ENCODE measurements around the gene MKS1.

Gene MKS1

DNA sequence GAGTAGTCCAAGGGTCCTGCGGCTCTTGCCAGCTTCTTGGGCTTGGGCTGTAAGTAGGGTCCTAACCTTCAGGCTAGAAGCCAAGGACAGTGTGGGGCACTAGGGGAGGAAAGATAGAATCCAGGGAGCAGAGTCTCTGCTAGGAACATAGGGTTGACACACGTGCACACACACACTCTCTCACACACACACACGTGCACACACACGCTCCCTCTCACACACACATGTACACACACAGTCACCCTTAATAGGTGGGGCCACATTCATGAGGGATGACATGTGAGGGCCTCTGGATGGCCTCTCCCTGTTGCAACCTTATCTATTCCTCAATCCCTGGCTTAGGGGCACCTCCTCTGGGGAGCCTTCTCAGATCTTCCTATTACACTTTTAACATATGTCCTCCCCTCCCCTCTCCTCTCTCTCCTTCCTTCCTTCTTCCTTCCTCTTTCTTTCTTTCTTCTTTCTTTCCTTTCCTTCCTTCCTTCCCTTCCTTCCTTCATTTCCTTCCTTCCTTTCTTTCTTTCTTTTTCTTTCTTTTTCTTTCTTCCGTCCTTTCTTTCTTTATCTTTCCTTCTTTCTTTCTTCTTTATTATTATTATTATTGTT is 23.4 kb downstream of the MKS1 start:
- no peak for DNase-seq

DNA sequence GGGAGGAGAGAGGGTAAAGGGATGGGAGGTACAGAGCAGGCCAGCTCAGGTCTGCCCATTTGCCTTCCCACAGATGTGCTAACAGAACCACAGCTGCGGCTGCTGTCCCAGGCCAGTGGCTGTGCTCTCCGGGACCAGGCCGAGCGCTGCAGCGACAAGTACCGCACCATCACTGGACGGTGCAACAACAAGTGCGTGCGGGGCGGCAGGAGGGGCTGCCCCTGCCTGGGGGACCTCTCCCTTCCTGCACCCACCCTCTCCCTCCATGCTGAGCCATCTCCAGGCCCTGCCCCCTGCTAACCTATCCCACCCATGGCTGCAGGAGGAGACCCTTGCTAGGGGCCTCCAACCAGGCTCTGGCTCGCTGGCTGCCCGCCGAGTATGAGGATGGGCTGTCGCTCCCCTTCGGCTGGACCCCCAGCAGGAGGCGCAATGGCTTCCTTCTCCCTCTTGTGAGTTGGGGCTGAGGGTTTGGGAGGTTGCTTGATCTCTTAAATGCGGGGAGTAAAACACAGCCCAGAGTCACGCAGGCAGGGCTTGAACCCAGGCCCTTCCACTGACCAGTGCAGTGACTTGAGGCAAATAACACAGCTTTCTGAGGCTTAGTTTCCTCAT is 25.3 kb downstream of the MKS1 start:
- DNase-seq = no peak

DNA sequence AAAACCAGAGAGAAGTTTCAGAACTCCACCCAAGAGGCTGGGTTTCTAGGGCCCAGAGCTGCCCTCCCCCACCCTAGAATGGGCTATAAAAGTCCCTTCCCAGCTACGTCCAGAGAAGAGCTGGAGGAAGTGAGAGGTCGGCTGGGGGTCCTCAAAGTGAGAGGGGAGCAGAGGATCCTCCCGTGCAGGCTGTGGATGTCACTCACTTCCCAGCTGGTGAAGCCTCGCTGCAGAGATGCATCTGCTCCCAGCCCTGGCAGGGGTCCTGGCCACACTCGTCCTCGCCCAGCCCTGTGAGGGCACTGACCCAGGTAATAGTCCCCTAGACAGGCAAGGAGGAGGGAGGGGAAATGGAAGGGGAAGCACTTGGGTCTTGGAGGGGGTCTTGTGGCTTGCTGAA is 26.4 kb downstream of the MKS1 start, which contains the start of gene EPX:
EPX (plus strand) TSS at position 115 of the 400 bp plus-strand sequence; CDS start at position 236, 121 bp downstream.
- no peak for DNase-seq

DNA sequence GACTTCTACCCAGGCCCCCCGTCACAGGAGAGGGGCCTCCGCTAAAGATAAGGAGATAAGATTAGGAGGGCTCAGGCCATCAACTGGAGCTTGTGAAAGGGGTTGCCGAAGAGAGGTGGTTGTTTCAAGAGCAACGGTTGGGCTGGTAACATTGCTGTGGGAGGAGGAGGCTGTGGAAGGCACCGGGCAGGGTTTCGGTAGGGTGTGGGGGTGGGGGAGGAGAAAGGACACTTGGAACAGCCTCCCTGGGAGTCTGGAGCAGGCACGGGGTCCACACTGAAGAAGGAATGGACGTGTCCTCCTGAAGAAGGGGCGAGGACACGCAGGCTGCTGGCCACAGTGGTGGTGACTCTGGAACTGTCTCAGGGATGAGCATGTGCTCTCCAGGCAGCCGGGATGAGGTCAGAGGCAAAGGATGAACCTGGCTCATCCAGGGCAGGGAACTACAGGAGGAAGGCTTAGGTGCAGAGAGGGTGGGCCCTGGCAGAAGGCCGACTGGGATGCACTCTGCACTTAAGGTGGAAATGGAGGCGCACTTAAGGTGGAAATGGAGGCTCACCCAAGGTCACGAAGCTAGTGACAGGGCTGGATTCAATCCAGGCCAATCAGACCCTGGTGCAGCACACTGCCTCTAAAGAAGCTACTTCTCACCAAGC is 27.7 kb downstream of the MKS1 start:
- DNase-seq = no peak

DNA sequence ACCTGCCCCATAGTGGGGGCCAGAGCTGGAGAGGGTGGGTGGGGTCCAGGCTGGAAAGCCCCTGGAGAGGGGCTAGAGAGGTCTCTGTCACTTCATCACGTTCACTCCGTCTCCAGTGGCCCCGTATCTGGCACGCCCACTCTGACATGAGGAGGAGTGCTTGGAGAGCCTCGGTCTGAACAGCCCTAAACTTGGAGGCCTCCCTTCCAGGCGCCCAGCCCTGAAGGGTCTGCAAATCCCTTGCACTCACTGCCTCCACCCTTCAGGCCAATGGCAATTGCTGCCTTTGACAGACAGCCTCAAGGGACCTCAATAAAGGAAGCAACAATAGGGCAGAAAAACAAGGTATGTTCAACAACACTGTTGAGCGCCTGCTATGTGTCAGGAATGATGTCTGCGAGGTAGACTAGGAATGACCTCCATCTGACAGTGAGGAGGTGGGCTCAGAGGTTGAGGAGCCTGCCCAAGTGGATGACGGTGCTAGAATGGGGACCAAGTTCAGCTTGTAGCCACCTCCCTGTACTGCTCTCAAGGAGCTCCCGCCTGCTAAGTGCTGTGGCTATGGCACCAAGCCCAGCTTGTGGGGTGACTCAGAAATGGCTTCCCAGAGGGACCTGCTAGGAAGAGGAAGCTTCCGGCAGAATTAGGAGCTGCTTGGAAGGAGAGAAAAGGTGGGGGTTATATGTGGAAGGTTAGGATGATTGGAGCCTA is 29.5 kb downstream of the MKS1 start:
- DNase-seq = peak; percentile 13

DNA sequence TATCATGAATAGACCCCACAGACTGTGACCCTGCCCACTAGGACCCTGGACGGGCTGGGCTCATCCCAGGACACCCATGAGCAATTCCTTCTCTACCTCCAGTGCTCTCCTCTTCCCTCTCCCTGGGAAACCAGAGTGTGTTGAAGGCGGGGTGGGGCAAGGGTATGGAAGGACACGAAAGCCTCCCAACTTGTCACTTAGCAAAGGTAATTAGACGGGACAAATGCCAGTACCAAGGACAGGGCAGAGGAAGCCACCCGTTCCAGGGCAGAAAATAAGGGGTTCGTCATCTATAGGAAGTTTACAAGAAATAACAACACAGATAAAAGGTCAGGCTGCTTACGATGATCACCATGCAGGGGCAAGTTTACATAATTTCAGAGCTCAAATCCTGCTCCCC is 31.4 kb downstream of the MKS1 start:
- DNase-seq = no peak

DNA sequence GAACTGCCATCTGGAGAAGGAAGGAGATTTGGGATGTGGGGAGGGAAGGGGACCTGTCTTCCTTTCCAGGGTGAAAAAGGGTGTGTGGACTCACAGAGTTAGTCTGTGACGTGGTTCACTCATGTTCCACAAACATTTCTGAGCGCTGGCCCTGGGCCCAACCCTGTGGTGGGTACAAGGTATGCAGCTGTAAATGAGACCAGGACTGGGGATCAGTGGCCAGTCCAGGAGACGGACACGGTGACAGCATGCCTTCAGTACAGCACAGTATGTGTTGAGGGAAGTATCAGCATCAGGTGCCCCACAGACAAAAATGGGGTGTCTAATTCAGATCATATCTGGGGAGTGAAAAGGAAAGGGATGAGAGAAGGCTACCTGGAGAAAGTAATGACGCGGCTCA is 32.0 kb downstream of the MKS1 start:
- DNase-seq = no peak

DNA sequence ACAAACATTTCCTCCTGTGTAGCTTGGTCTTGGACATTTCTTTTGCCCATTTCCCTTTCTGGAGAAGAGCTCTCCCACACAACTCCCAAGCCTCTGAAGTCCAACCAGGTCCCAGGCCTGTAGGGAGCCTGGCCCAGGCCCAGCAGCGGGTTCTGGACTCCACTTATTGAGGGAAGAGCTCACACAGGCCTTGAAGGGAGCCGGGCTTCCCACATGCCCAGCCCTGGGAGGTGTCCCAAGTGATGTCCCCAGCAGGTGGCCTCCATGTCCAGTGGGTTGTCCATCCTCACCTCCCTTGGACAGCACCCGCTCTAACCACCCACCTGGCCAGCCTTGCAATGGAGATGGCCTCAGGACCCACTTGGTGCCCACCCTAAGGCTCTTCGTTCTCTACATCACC is 32.5 kb downstream of the MKS1 start:
- no peak for DNase-seq

DNA sequence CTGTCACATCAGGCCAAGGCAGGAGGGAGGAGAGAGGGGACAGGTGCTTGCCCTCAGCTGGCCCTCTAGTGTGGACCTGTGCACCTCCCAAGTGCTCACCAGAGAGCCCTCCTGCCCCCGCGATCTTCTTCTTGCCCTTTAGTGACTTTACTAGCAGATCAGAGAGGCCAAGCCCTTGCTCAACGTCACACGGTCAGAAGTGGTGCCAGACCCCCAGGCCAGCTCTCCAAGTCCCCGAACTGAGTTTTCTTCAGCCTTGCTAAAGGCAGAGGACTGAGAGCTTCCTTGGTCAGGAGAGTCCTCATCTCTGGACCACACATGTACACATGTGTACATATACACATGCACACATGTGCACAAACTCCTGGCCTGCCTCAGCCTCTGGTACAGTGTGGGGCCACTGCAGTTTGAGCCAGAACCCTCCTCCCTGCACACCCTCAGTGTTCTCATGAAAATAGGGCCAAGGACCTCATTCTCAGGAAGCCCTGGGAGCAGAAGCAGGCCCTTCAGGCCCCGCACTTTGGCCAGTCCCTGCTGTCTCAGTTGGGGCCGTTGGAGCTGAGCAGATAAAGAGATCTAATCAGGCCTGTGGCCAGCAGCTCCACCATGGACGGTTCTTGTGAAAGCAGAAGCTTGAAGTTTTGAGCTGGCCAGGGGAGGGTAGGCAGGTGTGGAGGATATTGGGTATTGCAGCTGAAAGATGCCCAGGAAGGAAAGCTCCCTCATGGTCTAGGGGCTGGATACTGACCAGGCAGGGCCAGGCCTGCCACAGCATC is 33.9 kb downstream of the MKS1 start:
- no peak for DNase-seq

DNA sequence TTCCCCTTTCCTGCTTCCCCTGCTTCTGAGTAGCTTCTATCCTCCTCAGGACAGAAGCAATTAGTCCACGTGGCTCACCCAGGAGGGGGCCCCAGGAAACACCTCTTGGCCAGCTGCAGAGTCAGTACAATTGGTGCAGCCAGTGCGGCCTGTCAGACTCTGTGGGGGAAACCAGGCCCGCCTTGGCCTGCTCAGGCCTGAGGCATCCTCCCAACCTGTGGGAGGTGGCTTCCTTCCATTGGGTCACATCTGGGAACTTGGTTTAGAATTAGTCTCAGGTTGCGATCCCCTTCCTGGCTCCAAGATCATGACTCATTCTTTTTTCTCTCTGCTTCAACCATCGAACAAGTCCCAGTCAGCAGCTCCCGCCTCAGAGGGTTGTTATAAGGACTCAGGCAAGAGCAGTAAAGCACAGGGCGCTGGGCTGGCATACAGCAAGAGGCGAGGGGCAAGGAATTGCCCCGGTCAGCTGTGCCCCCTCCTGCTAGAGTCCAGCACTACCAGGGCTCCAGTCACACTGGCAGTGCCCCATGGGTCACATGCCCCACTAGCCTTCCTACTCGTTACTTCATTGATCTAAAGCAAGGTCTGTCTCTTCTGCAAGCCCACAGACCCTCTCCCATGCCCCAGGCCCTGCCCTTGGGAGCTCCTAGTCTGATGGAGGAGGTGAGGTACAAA is 34.6 kb downstream of the MKS1 start:
- DNase-seq = no peak

DNA sequence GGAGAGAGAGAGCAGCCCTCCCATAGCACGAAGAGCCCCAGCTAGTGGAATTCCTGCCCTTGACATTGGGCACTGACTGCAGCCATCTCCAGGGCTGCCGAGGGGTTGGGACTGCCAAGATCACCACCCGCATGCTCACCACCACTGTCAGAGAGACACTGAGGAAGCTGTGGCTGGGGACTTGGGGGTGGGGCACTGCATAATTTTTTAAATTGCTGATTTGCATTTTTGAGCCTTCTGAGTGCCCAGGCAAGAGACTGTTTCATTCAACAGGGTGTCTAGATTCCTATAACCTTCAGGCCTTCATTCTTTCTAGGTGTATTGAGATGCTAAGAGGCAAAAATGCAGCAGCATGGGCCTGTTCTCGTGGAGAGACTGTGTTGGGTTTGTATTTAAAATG is 35.5 kb downstream of the MKS1 start:
- DNase-seq = no peak

DNA sequence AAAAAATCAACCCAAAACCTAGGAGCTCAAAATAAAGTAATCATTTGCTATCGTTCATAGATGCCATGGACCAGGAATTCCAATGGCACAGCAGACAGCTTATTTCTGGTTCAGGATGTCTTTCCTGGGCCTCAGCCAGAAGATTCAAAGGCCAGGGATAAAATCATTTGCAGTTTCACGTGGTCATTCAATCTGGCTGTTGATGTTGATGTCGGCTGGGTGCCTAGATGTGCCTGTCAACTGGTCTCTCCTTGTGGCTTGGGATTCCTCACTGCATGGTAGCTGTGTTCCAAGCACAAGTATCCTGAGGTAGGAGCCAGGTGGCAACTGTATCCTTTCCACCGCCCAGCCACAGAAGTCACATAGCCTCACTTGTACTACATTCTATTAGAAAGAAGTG is 37.3 kb downstream of the MKS1 start:
- no peak for DNase-seq

DNA sequence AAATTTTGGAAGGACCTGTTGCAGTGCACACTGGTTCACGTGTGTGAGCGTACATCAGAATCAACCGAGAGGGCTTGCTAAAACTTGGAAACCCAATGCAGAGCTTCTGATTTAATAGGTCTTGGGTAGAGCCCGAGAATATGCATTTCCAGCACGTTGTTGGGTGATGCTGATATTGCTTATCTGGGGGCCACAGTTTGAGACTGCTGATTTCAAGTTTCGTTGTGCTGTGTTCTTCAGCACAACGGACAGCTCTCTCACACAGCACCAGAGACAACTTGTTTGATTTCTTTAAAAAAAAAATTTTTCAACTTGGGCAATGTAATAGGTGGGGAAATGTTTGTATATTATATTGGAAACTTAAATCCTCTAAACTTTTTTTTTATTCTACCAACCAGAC is 42.9 kb downstream of the MKS1 start:
- DNase-seq = no peak

DNA sequence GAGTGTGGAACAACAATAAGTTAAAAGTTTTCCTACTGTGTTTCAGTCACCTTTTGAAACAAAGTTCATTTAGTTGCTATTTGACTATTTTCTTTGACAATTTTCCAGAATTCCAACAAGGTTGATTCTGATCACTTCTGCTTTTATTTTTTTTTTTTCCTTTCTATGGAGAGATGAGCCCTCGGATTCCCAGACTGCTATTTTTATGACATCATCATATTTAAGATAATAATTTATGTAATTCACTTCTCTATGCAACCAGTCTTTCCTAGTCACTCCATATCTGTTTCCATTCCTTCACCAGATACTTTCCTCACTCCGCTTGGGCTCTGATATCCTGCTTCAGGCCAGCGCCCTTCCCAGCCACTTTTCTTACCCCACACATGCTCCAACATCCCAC is 44.2 kb downstream of the MKS1 start:
- DNase-seq = no peak

DNA sequence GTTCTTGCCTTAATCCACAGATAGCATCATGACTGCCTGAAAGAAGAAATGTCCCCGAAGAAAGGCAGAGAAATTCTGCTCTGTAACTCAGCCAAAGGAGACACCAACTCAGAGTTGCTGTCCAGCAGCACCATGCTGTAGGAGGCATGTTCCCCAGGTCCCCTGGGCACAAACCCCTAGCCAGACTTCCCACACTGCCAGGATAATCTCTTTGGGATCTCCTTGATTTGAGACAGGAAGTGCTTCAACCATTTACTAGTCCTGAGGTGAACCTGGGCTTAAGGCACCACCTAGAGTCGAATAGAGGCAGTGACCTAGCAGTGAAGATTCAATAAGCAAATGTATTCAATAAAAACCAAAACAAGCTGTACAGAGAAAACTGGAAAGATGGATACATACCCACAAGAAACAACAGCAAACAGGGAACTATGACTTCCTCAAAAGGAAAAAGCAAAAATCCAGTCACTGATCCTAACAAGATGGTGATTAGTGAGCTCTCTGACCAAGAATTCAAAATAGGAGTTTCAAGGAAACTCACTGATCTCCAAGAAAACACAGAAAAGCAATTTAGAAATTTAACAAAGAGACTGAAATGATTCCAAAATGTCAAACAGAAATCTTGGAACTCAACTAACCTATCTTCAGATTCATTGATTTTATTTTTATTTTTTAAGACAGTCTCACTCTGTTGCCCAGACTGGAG is 46.5 kb downstream of the MKS1 start:
- no peak for DNase-seq

DNA sequence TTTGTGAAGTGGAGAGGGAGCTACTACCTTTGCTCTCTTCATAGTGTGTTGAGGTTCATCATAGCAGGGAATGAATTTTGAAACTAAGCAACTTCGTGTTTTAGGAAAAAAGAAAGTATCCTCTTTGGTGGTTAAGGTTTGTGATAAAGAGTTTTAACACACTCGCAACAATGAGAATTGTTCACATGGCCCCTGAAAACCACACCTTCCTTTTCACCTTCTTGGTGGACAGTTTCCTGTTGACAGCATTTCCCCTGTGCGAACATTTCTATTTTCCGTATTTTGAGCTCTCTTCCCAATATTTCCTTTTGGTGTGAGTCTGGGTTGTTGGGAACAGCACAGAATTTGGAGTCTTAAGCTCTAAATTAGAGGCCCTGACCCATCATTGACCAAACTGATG is 48.4 kb downstream of the MKS1 start:
- no peak for DNase-seq

DNA sequence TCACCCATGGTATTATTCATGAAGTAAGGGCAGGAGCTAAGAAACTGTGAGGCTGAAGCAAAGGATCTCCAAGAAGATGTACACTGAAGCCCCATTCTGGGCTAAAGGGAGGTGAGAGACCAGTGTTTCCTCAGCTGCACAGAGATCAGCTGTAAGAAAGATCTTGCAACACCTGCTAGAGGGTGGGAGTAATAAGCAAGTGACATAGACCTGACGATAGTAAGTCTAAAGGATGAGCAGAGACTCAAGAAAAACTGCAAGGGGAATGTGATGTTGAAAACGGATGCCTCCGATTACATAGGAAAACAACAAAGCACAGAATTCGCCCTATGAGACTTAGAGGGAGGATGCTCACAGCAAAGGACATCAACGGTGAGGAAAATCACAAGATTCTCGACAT is 52.4 kb downstream of the MKS1 start, which contains the start of gene OR4D2:
OR4D2 (plus strand) TSS at position 301 of the 400 bp plus-strand sequence. CDS start 2,674 bp downstream, outside the sequence.
- DNase-seq = no peak

DNA sequence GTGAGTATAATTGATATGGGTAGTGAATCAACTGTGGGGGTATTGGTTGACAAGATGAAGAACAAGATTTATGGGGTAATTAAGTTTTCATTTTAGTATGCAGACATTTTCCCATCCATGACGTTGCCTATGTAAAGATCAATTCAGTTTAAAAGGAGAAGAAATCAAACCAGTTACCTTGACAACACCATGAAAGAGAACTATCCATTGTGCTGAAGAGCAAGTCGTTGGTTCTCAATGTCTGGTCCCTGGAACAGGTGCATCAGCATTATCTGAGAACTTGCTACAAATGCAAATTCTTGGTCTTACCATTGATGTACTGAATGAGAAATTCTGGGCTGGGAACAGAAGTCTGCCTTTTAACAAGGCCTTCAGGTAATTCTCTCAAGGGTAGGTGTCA is 53.1 kb downstream of the MKS1 start:
- DNase-seq = no peak

DNA sequence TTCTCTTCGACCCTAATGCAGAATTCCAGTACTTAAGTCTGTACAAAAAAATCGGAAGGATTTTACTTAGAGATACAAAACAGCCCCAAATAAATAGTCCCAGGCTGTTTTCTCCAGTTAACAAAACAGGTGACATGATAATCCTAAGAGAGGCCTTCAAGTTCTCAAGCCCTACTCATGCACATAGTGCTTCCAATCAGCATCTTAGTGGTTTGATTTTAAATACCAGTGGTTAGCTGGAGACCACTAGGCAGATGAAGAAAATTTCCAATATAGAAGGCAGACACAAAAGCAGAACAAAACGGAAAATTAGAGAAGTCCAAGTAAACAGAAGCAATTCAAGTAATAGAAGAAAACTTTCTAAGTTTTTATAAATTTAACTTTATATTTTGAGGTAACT is 57.5 kb downstream of the MKS1 start:
- DNase-seq = no peak

DNA sequence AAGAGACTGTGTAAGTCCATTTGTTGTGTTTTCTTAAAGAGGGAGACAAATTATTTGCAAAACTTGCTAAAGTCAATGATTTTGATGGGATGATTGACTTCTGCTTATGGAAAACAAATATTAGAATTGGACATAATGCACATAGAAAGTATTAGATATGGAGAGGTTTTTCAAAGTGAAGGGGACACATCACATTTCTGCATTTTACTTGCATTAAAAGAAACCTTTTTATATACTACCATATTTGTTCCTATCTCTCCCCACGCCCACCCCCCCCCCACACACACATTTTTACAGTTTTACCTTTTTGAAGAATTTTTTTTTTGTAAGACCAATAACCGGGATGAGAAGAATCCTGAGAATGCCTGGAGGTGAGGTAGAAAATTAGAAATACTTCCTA is 60.9 kb downstream of the MKS1 start:
- DNase-seq = no peak
